HG03521 (cell line): Measurements from ENCODE around the gene DDX55.
A peak's percentile ranks its signal among the peaks of the same experiment; 100 is the strongest.

Source experiments
- ATAC-seq: cut with Tn5 transposase; IDR thresholded peaks from one replicate; pipeline ENCODE4 v1.9.1; 2021; ENCODE audit warnings: mild to moderate bottlenecking, moderate library complexity; ENCODE audit not compliant: unreplicated experiment

DDX55 gene

GRCh38 chr12:123608182-123608581, 6.3 kb downstream of the DDX55 start:
- no peak for ATAC-seq

DNA sequence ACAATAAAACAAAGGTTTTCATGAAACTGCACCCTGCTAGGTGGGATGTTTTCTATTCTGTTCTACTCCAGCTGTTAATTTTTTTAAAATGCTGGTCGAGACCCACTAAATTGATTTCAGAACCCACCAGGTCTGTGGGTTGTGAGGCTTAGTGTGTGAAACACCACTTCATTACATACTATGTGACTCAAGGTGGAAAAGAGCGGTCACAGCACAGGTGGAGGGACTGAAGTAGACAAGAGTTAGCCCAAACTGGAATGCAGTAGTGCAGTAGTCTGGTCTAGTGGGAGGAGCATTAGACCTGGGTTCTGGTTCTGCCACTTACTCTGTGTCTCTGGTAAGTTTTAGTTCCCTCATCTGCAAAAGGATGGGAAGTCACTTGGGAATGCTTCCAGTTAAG, 12.2 kb downstream of the DDX55 start:
- no peak for ATAC-seq

GRCh38 chr12:123614531-123614930, 12.6 kb downstream of the DDX55 start:
- ATAC-seq = no peak

- ATAC-seq = no peak
These were observed 15.2 kb downstream of the DDX55 start for GRCh38 chr12:123617144-123617543.

GRCh38 chr12:123617580-123617979, 15.7 kb downstream of the DDX55 start:
- no peak for ATAC-seq

GRCh38 chr12:123621101-123621500, 19.2 kb downstream of the DDX55 start:
- ATAC-seq = no peak

DNA sequence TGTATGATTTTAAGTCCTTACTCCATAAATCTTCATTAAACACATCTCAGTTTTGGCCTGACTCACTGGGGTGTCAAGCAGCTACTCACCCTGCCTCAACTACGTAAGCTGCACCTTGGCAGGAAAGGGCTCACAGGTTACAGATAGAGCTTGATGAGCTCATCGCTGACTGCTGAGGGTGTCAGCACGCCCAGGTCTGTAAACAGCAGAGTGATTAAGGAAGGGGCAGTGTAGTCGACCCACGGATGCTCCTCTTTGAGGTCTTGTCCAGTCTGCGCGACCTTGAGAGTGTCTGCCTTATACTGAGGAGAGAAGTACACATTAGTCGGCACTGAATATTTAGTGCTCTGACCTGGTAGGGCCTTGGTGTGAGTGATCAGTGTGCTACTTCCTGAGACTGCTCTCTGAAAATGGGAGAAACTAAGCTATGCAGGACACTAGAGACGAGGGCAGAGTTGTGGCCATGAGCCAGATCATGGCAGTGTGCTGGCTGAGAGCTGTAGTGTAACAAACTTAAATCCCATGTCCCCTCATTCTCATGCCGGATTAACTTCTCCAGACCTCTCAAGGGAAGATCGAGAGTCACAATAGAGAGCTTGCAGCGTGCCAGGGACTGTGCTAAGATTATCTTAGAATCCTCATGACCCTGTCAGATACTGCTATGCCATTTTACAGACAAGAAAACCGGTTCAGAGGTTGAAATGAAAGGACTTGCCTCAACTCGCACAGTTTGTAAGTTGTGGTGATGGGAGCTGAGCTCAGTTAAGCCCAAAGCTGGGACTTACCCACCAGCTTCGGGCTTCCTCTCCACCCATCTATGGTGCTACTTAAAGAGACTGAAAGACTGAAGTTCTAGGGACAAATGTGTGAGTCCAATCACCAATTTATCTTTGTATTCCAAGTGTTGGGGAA, 20.0 kb downstream of the DDX55 start:
- ATAC-seq = no peak

DNA sequence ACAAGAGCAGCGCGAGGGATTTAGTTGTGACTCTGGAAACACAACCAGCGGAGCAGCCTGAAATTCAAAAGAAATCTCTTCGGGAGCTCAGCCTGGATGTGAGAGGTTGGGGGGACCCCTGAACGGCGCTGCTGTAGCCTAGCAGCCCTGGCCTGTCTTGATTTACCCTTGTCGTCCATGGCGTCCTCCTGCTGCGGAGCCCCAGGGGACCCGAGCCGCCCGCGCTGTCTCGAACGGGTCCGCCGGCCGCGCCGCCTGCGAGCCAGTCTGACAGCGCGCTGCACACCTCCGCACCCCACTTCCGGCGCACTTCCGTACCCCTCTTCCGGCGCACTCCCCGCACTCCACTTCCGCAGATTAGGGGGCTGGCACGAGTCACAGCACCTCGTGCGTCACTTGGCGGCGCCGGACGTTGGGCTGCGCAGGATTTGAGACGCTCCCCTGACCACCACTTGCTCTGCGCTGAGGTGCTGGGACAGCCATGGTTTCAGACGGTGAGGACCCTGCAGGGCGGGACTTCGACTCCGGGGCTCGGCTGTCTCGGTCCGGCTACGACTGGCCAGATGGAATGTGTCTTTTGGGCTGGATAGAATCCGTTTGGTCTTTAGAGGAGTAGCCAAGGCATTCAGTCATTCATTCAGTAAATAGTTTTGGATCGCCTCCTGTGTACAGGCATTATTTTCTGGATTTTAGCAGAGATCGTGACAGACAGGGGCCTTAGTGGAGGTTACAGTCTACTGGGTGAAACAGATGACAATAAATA, 31.7 kb downstream of the DDX55 start, which contains the start of the genes EIF2B1 and GTF2H3:
EIF2B1 (minus strand) TSS at position 308 of the 763 bp plus-strand sequence; CDS start at position 179, 129 bp downstream.
GTF2H3 (plus strand) TSS at position 451 of the 763 bp plus-strand sequence; CDS start at position 482, 31 bp downstream.
- ATAC-seq = peak; percentile 96

GRCh38 chr12:123634142-123634561, 32.3 kb downstream of the DDX55 start:
- ATAC-seq = no peak

DNA sequence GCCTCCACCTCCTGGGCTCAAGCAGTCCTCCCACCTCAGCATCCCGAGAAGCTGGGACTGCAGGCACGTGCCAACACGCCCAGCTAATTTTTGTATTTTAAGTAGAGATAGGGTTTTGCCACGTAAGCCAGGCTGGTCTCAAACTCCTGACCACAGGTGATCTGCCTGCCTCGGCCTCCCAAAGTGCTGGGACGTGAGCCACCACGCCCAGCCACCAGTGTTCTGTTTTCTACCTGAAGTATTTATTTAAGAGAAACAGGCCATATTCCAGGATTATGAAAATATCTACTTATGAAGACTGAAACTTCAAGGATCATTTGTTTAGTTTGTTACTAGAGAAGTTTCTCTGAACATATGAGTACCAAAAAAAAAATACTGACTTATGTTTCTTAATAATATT, 42.0 kb downstream of the DDX55 start:
- ATAC-seq = no peak

DNA sequence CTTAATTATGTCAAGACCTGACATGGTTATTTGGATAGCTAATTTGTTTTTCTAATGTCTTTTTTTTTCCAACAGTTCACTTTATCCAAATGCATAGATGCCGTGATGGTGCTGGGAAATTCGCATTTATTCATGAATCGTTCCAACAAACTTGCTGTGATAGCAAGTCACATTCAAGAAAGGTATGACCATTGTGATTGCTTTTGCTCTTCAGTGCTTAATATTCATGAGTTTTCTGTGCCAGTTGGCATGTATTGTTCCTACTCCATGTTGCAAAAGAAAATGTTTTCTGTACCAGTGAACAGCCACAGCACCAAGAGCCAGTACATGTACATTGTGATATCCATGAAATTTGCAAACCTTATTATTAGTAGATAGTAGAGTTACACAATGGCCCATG, 43.5 kb downstream of the DDX55 start:
- no peak for ATAC-seq

DNA sequence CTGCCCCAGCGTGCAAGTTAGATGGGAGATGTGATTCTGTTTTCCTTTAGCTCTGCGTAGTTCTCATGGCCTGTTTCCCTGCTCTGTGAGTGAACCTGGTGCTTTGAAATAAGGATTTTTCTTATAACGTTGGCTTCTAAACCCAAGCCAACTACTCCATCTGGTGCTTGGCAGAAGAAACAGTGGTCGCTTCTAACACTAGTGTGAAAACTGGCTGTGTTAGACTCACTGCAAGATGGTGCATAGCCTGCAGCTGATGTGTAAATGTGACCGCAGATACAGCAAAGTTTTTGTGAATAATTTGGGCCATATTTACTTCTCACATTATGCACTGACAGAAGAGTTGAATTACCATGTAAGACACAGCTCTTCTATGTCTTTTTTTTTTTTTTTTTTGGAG, 44.0 kb downstream of the DDX55 start:
- ATAC-seq = no peak

- ATAC-seq = no peak
These were observed 46.5 kb downstream of the DDX55 start for GRCh38 chr12:123648401-123648800.

DNA sequence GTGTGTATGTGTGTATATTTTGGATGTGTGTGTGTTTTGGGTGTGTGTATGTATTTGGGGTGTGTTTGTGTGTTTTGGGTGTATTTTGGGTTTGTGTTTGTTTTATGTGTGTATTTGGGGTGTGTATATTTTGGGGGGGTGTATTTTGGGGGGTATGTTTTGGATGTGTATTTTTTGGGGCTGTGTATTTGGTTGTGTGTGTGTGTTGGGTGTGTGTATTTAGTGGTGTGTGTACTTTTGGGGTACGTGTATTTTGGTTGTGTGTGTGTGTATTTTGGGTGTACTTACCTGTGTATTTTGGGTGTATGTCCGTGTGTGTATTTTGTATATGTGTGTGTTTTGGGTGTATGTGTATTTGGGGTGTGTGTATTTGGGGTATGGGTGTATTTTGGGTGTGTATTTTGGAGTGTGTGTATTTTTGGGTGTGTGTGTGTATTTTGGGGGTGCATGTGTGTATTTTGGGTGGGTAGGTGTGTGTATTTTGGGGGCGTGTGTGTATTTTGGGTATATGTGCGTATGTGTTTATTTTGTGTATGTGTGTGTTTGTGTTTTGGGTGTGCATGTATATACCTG, 52.3 kb downstream of the DDX55 start:
- ATAC-seq = no peak

- peak; percentile 85 for ATAC-seq
These were observed 53.5 kb downstream of the DDX55 start for GRCh38 chr12:123655420-123655819.

GRCh38 chr12:123656392-123656791, 54.5 kb downstream of the DDX55 start:
- ATAC-seq = no peak

GRCh38 chr12:123657211-123657610, 55.3 kb downstream of the DDX55 start:
- no peak for ATAC-seq

- no peak for ATAC-seq
These were observed 58.3 kb downstream of the DDX55 start for GRCh38 chr12:123659996-123660727.

DNA sequence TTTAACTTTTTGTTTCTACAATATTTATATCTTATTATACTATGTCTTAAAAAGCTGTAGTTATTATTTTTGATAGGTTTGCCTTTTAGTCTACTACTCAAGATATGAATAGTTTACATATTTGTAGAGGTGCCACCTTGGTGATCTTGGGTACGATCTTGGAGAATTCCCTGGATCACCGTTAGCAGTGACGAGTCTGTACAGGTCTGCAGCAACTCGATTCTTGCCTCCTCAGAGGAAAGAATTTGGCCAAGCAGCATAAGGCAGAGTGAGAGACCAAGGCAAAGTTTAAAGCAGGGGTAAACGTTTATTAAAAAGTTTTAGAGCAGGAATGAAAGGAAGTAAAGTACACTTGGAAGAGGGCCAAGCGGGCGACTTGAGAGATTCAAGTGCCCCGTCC, 65.9 kb downstream of the DDX55 start:
- ATAC-seq = no peak
